Heart left ventricle (tissue), 16 donors: ENCODE measurements around the gene FAM120B. TPM values are rescaled to one million over a fixed set of nuclear protein-coding genes. Genes with fewer than 3 reads are reported as not detected.

Experiments used
- ATAC-seq, 4 donors: fragments of 200-7000 bp; cut with Tn5 transposase; one replicate each; pipeline ENCODE4 v1.9.1; 2020 to 2022; ENCODE audit warnings: moderate library complexity in 4 of 4, mild to moderate bottlenecking in 3 of 4, moderate number of reproducible peaks in 1 of 4
- DNase-seq, 5 donors: peaks; one replicate each; pipeline ENCODE4 v3.0.0-alpha.2; 2020
- H3K27ac ChIP-seq, 12 donors: fragments of 200-600 bp; sonication (generic) in 4 of 12; one replicate each; pipeline versions ENCODE4 v1.5.0 to v1.8.0; 2016 to 2022; ENCODE audit warnings: mild to moderate bottlenecking in 2 of 12
- H3K27me3 ChIP-seq, 9 donors: fragments of 200-600 bp; sonication (generic) in 2 of 9; one replicate each; pipeline versions ENCODE4 v1.5.1 to v1.8.0; 2016 to 2022; ENCODE audit warnings: mild to moderate bottlenecking in 3 of 9
- H3K36me3 ChIP-seq, 9 donors: fragments of 200-600 bp; sonication (generic) in 2 of 9; one replicate each; pipeline versions ENCODE4 v1.5.0 to v1.8.0; 2018 to 2022; ENCODE audit warnings: mild to moderate bottlenecking in 2 of 9
- H3K4me1 ChIP-seq, 12 donors: fragments of 200-600 bp; sonication (generic) in 4 of 12; one replicate each; pipeline versions ENCODE4 v1.5.0 to v1.8.0; 2016 to 2022; ENCODE audit warnings: mild to moderate bottlenecking in 3 of 12
- H3K4me3 ChIP-seq, 12 donors: fragments of 200-600 bp; sonication (generic) in 4 of 12; one replicate each; pipeline versions ENCODE4 v1.5.0 to v1.8.0; 2017 to 2022; ENCODE audit warnings: mild to moderate bottlenecking in 9 of 12, moderate library complexity in 4 of 12
- H3K9me3 ChIP-seq, 12 donors: fragments of 200-600 bp; sonication (generic) in 4 of 12; one replicate each; pipeline versions ENCODE4 v1.5.0 to v1.8.0; 2016 to 2022; ENCODE audit warnings: mild to moderate bottlenecking in 1 of 12
- POLR2A ChIP-seq, 2 donors: fragments of 450-650 bp; IDR thresholded peaks; one replicate each; pipeline ENCODE4 v1.6.1; 2017; ENCODE audit warnings: antibody characterized with exemption in 2 of 2, mild to moderate bottlenecking in 2 of 2, moderate library complexity in 2 of 2
- WGBS, 4 donors: extraction: QIAGEN DNeasy Blood & Tissue Kit in 2 of 4; methylation state at CpG; one replicate each; pipeline versions ENCODE4 v1.1.5 to v1.1.7; 2013 to 2018; 5-methylcytosine and 5-hydroxymethylcytosine counted together
- intact Hi-C, 10 donors: fragments of 100-400 bp; cut with DNase I; formaldehyde crosslinking; loops; one replicate each; pipeline versions ENCODE4 v1.11.1 to v1.14.2; 2022
- polyA plus RNA-seq, 2 donors: library from polyadenylated mRNA; stranded (reverse); fragments of 200-250 nt; gene quantifications; one replicate each; pipeline ENCODE4 v1.2.3, GENCODE V29; 2013
- total RNA-seq, 9 donors: library from RNA; depleted of rRNA in 2 of 9; stranded (reverse); fragments of >200 nt in 2 of 9; fragmentation: NEBNext Ultra II Directional in 3 of 9; extraction: Animal tissue kit (Norgen Biotek cat#: 25700) in 3 of 9; gene quantifications; one replicate each; pipeline versions ENCODE4 v1.1.0 to v1.2.4, GENCODE V29; 2016 to 2023
- TF ChIP-seq, protein P1 (sequence below), 12 donors: fragments of 200-600 bp; sonication (generic) in 4 of 12; IDR thresholded peaks; one replicate each; pipeline versions ENCODE4 v1.5.0 to v1.8.0; 2018 to 2022; ENCODE audit warnings: antibody characterized with exemption in 12 of 12, mild to moderate bottlenecking in 5 of 12
- donor health status: ischemic (EF 13 %, LVEDD 7.1; RV severe dilation, severe dysfunction).
- donor health status: healthy with polysubstance abuse.
- donor health status: DM: no; HTN: yes; CAD: no.
- donor health status: DM: no; HTN: no; CAD: no.
- donor health status: ischemic (EF 25% LVEDD 6.9; RV normal size, moderate dysfunction).
- donor health status: ischemic (EF 25% LVEDD 5.7; RV mildly dilated, moderate dysfunction).
- donor health status: healthy.
- donor health status: DM: yes; HTN: yes; CAD: no.
- donor health status: ischemic (EF 35%, LVEDD 5.7; RV mildly dilated, moderate dysfunction).
- donor health status: nonischemic (EF 11% LVEDD 7.7; RV severe dilation, severe dysfunction).
- donor health status: DM: yes; HTN: yes; CAD: no.
- donor health status: PGD.
- donor health status: ischemic (EF 29% LVEDD 5.4; RV normal size, mild dysfunction).
- donor health status: nonischemic (EF 23%, LVEDD 6.1; RV moderate dilation, normal function).

Gene FAM120B
- total and polyA plus RNA-seq, 11 donors = 6.6 to 29.4 (median 18.5) TPM

GRCh38 chr6:170436209-170436809 is 129.8 kb downstream of the FAM120B start:
- peaks cover 0 to 20% (median 8%) of the 10 kb centered on the region in 12 donors for H3K4me1 ChIP-seq
- H3K4me3 ChIP-seq = no peak overlapping the region
- 79 to 86% (median 83%) methylated on average over 3 of the region's 3 CpGs for WGBS, 4 donors

DNA sequence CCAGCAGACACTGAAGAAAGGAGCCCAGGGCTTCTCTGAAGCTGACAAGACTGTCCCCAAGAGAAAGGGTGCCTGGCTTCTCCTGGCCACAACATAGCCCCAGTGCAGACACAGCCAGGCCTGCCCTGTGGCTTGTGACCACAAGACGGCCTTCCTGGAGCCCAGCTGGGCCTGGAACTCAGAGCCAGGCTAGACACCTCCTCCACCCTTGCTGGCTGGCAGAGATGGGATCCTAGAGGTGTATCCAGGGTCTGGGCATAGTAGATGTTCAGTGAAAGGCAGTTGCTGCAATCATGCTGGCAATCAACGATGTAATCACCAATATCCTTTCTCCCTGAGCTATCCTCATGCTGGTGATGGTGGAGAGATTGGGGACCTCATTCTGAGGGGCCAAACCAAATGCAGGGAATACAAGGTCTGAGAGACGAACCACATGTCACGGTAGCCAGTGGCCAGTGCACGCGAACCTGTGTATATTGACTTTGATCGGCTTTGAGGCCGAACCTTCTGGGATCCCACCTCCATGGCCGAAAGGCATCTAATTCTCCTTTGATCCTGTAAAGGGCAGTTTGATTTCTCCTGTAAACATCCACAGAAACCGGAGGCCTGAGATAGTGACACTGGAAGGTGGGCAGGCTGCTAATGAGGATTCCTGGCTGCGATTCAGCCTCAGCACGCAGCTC is 131.3 kb downstream of the FAM120B start:
- Histone ChIP-seq H3K27me3 (no peaks in the 10 kb centered on the region), H3K4me1 (peaks cover 0 to 20% (median 8%) of the 10 kb centered on the region in 12 donors), H3K27ac (peak overlapping the region in 1 of 12 donors; percentile 29), H3K9me3 (peaks cover 0 to 21% (median 6%) of the 10 kb centered on the region in 12 donors), H3K4me3 (peak overlapping the region in 10 of 12 donors; percentile 5 to 42 (median 30)), H3K36me3 (no peaks in the 10 kb centered on the region)
- WGBS, 4 donors = 70 to 85% (median 75%) methylated on average over 4 to 12 of the region's 12 CpGs
- intact Hi-C loops = no loop called here
- DNase-seq (no peak), ATAC-seq (no peak)
- no peak for TF ChIP-seq POLR2A (IDR thresholded peaks at IDR 0.05)
- TF ChIP-seq, protein P1, sequence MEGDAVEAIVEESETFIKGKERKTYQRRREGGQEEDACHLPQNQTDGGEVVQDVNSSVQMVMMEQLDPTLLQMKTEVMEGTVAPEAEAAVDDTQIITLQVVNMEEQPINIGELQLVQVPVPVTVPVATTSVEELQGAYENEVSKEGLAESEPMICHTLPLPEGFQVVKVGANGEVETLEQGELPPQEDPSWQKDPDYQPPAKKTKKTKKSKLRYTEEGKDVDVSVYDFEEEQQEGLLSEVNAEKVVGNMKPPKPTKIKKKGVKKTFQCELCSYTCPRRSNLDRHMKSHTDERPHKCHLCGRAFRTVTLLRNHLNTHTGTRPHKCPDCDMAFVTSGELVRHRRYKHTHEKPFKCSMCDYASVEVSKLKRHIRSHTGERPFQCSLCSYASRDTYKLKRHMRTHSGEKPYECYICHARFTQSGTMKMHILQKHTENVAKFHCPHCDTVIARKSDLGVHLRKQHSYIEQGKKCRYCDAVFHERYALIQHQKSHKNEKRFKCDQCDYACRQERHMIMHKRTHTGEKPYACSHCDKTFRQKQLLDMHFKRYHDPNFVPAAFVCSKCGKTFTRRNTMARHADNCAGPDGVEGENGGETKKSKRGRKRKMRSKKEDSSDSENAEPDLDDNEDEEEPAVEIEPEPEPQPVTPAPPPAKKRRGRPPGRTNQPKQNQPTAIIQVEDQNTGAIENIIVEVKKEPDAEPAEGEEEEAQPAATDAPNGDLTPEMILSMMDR (IDR thresholded peaks at IDR 0.05) = no peak

More at GRCh38 chr6:170436209-170436809, 129.8 kb downstream of the FAM120B start:
- no peak for DNase-seq
- ATAC-seq = no peak
- Histone ChIP-seq H3K27me3 (no peaks in the 10 kb centered on the region), H3K36me3 (no peaks in the 10 kb centered on the region), H3K9me3 (peaks cover 0 to 21% (median 6%) of the 10 kb centered on the region in 12 donors), H3K27ac (no peak overlapping the region)
- intact Hi-C loops = no loop called here
- TF ChIP-seq, protein P1 (IDR thresholded peaks at IDR 0.05) = no peak
- TF ChIP-seq POLR2A (IDR thresholded peaks at IDR 0.05) = no peak

- Histone ChIP-seq H3K36me3 (no peaks in the 10 kb centered on the region), H3K27ac (peak overlapping the region in 1 of 12 donors; percentile 29), H3K27me3 (no peaks in the 10 kb centered on the region), H3K4me3 (peak overlapping the region in 11 of 12 donors; percentile 5 to 42 (median 29)), H3K9me3 (peaks cover 0 to 21% (median 6%) of the 10 kb centered on the region in 12 donors), H3K4me1 (peaks cover 0 to 20% (median 8%) of the 10 kb centered on the region in 12 donors)
- ATAC-seq (peak; percentile 78 to 97 (median 93)), DNase-seq (peak; percentile 57 to 92 (median 79))
- intact Hi-C loops = no loop called here
- 2 to 3% methylated on average over 15 of the region's 15 CpGs; no CpG with 5 or more reads in 2 of the 4 donors for WGBS, 4 donors
- TF ChIP-seq, protein P1 (IDR thresholded peaks at IDR 0.05) = no peak
- peak in 1 of 2 donors; percentile 18 for TF ChIP-seq POLR2A (IDR thresholded peaks at IDR 0.05)
These were observed 131.8 kb downstream of the FAM120B start for GRCh38 chr6:170438402-170438753.

DNA sequence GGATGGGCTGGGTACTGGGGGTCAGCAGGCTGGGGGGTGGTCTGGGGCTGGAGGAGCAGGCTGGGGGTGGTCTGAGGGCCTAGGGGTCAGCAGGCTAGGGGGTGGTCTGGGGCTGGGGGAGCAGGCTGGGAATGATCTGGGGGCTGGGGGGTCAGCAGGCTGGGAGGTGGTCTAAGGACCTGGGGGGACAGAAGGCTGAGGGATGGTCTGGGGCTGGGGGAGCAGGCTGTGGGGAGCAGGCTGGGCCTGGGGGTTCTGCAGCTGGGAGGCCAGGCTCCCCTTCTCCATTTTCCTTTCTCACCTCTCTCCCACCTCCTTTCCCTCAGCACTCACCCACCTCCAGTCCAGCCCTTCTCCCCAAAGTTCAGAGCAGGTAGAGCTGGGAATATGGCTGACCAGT is 132.3 kb downstream of the FAM120B start:
- DNase-seq (no peak), ATAC-seq (no peak)
- intact Hi-C loops = no loop called here
- TF ChIP-seq POLR2A (IDR thresholded peaks at IDR 0.05) = no peak
- TF ChIP-seq, protein P1 (IDR thresholded peaks at IDR 0.05) = no peak
- Histone ChIP-seq H3K27me3 (no peaks in the 10 kb centered on the region), H3K27ac (no peak overlapping the region), H3K4me1 (peaks cover 0 to 20% (median 8%) of the 10 kb centered on the region in 12 donors), H3K4me3 (no peak overlapping the region), H3K36me3 (no peaks in the 10 kb centered on the region), H3K9me3 (peaks cover 0 to 21% (median 6%) of the 10 kb centered on the region in 12 donors)
